ENCODE data around the gene GPR17.

Gene GPR17

GRCh38 chr2:127642706-127643438, 3.1 kb upstream of the GPR17 start:
- TF ChIP-seq CTCF (IDR thresholded peaks at IDR 0.05; ENCODE audit: borderline replicate concordance, control extremely low read depth, extremely low read depth, insufficient read depth, missing control alignments) = no peak
- in situ Hi-C loops (cut with MboI; ENCODE audit: low sequenced_read_pairs, unreplicated experiment) = no loop called here
- no peak for DNase-seq (ENCODE audit: low spot score)

DNA sequence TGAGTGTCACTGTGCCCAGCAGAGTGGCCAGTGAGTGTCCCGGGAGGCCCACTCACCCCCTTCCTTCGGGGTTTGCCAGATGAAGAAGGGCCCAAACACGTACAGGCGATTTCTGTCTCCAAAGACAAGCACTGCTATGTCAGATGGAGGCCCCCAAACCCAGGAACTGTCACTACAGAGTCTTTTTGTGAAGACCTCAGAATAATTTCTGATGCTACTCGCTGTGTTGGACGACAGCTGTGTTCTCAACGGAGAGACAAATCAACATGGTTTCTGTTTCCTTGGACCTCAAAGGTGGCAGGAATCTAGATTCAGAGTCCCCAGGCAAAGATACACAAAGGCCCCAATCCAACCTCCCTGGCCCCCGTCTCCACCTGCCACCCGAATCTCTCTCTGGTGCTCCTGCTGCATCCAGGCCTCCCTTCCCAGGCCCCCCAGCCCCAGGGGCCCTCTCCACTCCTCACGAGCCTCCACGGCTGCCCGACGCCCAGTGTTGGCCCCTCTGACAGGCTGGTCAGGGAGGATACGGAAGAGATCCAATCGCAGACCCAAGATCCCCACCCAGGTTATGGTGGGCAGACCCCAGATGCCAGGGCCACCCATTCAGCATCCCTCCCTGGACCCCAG, 2.4 kb upstream of the GPR17 start:
- no peak for TF ChIP-seq CTCF (IDR thresholded peaks at IDR 0.05; ENCODE audit: borderline replicate concordance, control extremely low read depth, extremely low read depth, insufficient read depth, missing control alignments)
- DNase-seq (ENCODE audit: low spot score) = no peak
- in situ Hi-C loops (cut with MboI; ENCODE audit: low sequenced_read_pairs, unreplicated experiment) = no loop called here

DNA sequence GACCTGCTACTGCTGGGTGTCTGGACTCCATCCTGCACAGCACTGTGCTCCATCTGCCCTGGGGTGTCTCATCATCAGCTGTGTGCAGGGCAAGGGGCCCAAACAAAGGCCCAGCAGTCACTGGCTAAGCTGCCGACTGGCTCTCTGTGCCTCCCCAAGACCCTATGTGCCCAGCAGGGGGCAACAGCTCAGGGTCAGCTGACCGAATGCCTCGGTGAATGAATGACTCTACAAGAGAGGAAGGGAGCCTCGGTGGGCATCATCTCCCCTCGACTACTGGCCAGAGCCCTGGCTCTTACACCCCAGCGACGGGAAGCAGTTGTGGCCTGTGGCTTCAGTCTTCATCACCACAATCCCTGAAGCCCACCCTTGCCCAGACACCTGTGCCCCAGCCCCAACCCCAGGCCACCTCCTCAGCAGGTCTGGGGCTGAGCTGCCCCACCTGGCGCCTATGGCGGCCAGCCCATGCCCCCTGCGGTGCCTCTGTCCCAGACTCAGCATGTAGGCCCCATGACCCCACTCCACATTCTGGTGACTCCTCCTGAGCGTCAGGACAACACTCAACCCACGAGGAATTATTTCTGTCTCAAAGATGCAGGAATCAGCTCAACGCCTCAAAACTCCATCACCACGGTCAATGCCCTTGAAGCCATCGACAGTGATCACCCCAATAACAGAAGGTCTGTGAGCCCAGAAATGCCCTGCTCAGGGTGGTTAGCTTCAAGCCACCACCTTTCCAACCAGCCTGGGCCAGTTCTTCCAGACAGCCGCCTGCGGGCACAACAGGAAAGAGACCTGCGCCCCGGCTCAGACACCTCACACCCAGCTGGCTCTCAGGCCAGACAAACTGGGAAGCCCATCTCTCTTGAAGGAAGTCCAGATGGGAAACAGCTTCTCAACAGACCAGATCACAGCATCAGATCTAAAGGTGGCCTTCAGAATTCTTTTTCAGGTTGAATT, 1.6 kb upstream of the GPR17 start:
- in situ Hi-C loops (cut with MboI; ENCODE audit: low sequenced_read_pairs, unreplicated experiment) = no loop called here
- TF ChIP-seq CTCF (IDR thresholded peaks at IDR 0.05; ENCODE audit: borderline replicate concordance, control extremely low read depth, extremely low read depth, insufficient read depth, missing control alignments) = no peak
- no peak for DNase-seq (ENCODE audit: low spot score)

- in situ Hi-C loops (cut with MboI; ENCODE audit: low sequenced_read_pairs, unreplicated experiment) = no loop called here
- DNase-seq (ENCODE audit: low spot score) = no peak
- no peak for TF ChIP-seq CTCF (IDR thresholded peaks at IDR 0.05; ENCODE audit: borderline replicate concordance, control extremely low read depth, extremely low read depth, insufficient read depth, missing control alignments)
These were observed 943 bp upstream of the GPR17 start for GRCh38 chr2:127645026-127645394.

DNA sequence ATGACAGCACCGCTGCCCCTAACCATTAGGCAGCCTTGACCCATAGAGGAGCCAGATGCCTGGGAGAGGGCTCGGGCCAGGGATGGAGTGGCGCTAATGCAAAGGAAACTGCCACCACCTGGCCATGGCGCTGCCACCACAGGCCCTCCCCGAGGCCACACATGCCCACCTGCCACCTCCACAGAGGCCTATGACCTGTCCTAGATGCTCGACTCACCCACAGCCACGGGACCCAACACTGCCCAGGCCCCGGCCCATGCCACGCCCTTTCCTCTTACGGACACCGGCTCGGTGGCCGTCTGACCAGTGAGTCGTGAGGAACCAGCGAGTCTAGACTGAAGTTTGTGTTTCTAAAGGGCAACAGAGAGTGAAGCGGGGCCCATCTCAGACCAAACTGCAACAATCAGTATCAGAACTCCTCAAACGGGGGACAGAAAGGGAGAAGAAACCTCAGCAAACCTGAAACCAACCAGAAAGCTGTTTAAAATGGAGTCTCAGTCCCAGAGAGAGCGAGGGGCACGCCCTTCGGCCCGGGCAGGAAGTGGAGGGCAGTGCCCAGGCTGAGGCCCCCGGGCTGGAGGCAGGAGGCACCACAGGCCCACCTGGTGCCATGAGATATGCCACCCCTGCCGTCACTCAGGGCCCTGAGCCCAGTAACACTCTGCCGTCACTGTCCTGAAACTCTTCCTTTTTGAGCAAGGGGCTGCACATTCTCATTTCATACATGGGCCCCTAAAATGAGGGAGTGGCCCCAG, 711 bp downstream of the GPR17 start:
- in situ Hi-C loops (cut with MboI; ENCODE audit: low sequenced_read_pairs, unreplicated experiment) = no loop called here
- DNase-seq (ENCODE audit: low spot score) = no peak
- no peak for TF ChIP-seq CTCF (IDR thresholded peaks at IDR 0.05; ENCODE audit: borderline replicate concordance, control extremely low read depth, extremely low read depth, insufficient read depth, missing control alignments)
